ENCODE data around the gene MAPKAP1.

Gene MAPKAP1

DNA sequence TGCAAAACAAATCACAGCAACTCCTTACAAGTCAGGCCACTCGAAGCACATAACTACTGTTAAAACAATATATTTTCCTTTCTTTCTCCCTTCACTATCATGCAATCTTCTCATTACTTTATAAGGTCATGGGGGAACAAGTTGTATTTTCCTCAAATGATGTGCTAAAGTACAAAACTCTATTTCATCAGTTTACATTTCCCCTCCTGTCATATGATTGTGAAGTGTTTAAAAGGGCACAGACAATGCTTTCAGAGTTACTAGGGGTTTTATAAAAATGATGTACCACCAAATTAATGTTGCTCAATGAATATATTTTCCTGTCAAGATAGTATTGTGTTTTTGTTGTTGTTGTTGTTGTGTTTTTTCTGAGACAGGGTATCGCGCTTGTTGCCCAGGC, 34.1 kb downstream of the MAPKAP1 start:
- Histone ChIP-seq H3K9me3 (ENCODE audit: severe bottlenecking) (no peaks in the 10 kb centered on the region), H3K27ac (ENCODE audit: poor library complexity, severe bottlenecking) (no peak overlapping the region), H3K27me3 (ENCODE audit: insufficient read depth, poor library complexity, severe bottlenecking) (no peaks in the 10 kb centered on the region), H3K36me3 (ENCODE audit: low read depth) (peaks cover 41% of the 10 kb centered on the region), H3K4me3 (ENCODE audit: severe bottlenecking) (no peak overlapping the region), H3K4me1 (ENCODE audit: insufficient read depth, poor library complexity, severe bottlenecking) (peaks cover 25% of the 10 kb centered on the region)
- TF ChIP-seq, protein P1, sequence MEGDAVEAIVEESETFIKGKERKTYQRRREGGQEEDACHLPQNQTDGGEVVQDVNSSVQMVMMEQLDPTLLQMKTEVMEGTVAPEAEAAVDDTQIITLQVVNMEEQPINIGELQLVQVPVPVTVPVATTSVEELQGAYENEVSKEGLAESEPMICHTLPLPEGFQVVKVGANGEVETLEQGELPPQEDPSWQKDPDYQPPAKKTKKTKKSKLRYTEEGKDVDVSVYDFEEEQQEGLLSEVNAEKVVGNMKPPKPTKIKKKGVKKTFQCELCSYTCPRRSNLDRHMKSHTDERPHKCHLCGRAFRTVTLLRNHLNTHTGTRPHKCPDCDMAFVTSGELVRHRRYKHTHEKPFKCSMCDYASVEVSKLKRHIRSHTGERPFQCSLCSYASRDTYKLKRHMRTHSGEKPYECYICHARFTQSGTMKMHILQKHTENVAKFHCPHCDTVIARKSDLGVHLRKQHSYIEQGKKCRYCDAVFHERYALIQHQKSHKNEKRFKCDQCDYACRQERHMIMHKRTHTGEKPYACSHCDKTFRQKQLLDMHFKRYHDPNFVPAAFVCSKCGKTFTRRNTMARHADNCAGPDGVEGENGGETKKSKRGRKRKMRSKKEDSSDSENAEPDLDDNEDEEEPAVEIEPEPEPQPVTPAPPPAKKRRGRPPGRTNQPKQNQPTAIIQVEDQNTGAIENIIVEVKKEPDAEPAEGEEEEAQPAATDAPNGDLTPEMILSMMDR (IDR thresholded peaks at IDR 0.05; ENCODE audit: poor library complexity, severe bottlenecking): no peak
- DNase-seq (ENCODE audit: low spot score): no peak
- no peak for ATAC-seq (ENCODE audit: low read depth)

DNA sequence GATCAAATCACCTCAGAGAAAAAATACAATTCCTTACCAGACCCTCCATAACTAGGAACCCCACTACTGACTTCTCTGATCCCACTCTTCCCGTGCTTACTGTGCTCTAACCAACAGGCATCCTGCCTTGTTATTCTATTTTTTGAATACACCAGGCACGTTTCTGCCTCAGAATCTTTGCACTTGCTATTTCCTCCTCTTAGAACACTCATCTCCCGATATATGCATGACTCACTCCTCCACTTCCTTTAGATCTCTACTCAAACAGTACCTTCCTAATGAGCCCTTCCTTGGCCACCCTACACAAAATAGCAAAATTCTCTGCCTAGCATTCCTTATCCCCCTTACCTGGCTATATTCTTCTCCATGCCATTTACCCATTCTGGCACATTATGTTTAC, 43.9 kb downstream of the MAPKAP1 start:
- peaks cover 31% of the 10 kb centered on the region for H3K36me3 ChIP-seq (ENCODE audit: low read depth)
- H3K27ac ChIP-seq (ENCODE audit: poor library complexity, severe bottlenecking): peak overlapping the region; percentile 46
- no peak overlapping the region for H3K4me3 ChIP-seq (ENCODE audit: severe bottlenecking)
- H3K4me1 ChIP-seq (ENCODE audit: insufficient read depth, poor library complexity, severe bottlenecking): peaks cover 15% of the 10 kb centered on the region
- TF ChIP-seq, protein P1 (IDR thresholded peaks at IDR 0.05; ENCODE audit: poor library complexity, severe bottlenecking): no peak
- no peaks in the 10 kb centered on the region for H3K9me3 ChIP-seq (ENCODE audit: severe bottlenecking)
- DNase-seq (ENCODE audit: low spot score) (no peak), ATAC-seq (ENCODE audit: low read depth) (peak; percentile 99)
- H3K27me3 ChIP-seq (ENCODE audit: insufficient read depth, poor library complexity, severe bottlenecking): no peaks in the 10 kb centered on the region

DNA sequence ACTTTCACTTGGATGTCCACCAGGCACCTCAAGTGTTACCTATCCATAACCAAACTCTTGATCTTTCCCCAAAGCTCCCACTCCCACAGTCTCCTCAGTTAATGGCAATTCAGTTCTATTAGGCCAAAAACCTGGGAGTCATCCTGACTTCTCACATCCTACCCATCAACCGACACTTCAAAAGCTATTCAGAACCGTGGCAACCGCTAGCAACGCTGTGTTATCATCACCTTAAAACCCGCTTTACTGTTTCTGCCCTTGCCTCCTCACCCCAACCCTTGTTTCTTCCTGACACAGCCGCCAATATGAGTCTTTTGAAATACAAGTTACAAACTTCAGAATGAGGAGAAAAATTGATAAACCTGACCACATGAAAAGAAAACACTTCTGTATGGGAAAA, 46.5 kb downstream of the MAPKAP1 start:
- ATAC-seq (ENCODE audit: low read depth) (no peak), DNase-seq (ENCODE audit: low spot score) (no peak)
- TF ChIP-seq, protein P1 (IDR thresholded peaks at IDR 0.05; ENCODE audit: poor library complexity, severe bottlenecking): no peak
- Histone ChIP-seq H3K27ac (ENCODE audit: poor library complexity, severe bottlenecking) (no peak overlapping the region), H3K9me3 (ENCODE audit: severe bottlenecking) (no peaks in the 10 kb centered on the region), H3K4me1 (ENCODE audit: insufficient read depth, poor library complexity, severe bottlenecking) (peaks cover 15% of the 10 kb centered on the region), H3K4me3 (ENCODE audit: severe bottlenecking) (no peak overlapping the region), H3K27me3 (ENCODE audit: insufficient read depth, poor library complexity, severe bottlenecking) (no peaks in the 10 kb centered on the region), H3K36me3 (ENCODE audit: low read depth) (peaks cover 20% of the 10 kb centered on the region)

DNA sequence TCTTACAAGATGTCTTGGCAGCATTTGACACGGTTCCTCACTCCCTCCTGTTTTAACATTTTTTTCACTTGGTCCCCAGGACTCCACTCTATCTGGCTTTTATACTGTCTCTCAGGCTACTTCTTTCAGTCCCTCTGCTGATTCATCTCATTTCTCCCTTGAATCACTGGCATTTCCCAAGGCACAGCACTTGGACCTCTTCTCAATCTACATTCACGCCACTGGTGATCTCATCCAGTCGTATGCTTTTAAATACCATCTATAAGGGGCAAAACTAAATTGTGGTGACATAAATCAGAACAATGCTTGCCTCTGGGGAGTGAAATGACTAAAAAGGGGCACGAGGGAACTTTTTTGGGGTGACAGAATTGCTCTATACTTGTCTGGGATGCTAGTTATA, 47.1 kb downstream of the MAPKAP1 start:
- Histone ChIP-seq H3K4me3 (ENCODE audit: severe bottlenecking) (no peak overlapping the region), H3K9me3 (ENCODE audit: severe bottlenecking) (no peaks in the 10 kb centered on the region), H3K4me1 (ENCODE audit: insufficient read depth, poor library complexity, severe bottlenecking) (peaks cover 15% of the 10 kb centered on the region), H3K27ac (ENCODE audit: poor library complexity, severe bottlenecking) (no peak overlapping the region), H3K36me3 (ENCODE audit: low read depth) (peaks cover 19% of the 10 kb centered on the region), H3K27me3 (ENCODE audit: insufficient read depth, poor library complexity, severe bottlenecking) (no peaks in the 10 kb centered on the region)
- DNase-seq (ENCODE audit: low spot score) (no peak), ATAC-seq (ENCODE audit: low read depth) (no peak)
- TF ChIP-seq, protein P1 (IDR thresholded peaks at IDR 0.05; ENCODE audit: poor library complexity, severe bottlenecking): no peak

DNA sequence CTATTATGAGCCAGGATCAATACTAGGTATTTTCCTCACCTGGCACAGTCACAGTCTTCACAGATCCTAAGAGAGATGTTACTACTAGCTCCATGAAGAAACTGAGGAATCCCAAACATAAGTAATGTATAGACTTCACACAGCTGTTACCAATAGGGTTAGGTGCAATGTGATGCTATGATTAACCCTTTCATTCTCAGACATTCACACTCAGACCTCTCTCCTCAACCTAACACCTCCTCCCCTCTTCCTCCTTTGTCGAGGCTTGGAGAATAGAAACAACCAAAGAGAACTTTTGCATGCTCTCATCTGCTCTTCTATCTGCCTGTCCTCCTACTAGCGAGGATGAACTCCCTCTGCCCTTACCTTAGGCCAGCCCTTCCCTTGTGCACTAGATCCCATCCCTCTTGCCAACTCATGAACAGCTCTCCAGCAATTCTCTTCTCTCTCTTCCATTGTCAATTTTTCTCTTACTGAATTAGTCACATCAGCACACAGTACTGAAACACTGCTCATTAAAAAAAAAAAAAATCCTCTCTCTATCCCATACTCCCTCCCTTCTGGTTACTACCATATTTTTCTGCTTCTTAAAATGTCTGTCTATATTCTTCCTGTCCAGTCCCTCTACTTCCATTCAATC, 47.7 kb downstream of the MAPKAP1 start:
- ATAC-seq (ENCODE audit: low read depth) (no peak), DNase-seq (ENCODE audit: low spot score) (no peak)
- no peaks in the 10 kb centered on the region for H3K27me3 ChIP-seq (ENCODE audit: insufficient read depth, poor library complexity, severe bottlenecking)
- H3K27ac ChIP-seq (ENCODE audit: poor library complexity, severe bottlenecking): no peak overlapping the region
- H3K4me1 ChIP-seq (ENCODE audit: insufficient read depth, poor library complexity, severe bottlenecking): peaks cover 15% of the 10 kb centered on the region
- peaks cover 19% of the 10 kb centered on the region for H3K36me3 ChIP-seq (ENCODE audit: low read depth)
- no peak overlapping the region for H3K4me3 ChIP-seq (ENCODE audit: severe bottlenecking)
- H3K9me3 ChIP-seq (ENCODE audit: severe bottlenecking): no peaks in the 10 kb centered on the region
- TF ChIP-seq, protein P1 (IDR thresholded peaks at IDR 0.05; ENCODE audit: poor library complexity, severe bottlenecking): no peak
